WERI-Rb-1 (cell line): Measurements from ENCODE around the gene SLC48A1.

Experiments
- DNase-seq: peaks from one replicate; pipeline ENCODE4 v3.0.0-alpha.2; 2020
- H3K27ac ChIP-seq: fragments of 250-450 bp; sonication (Bioruptor Pico); 2 replicates; pipeline ENCODE4 v1.5.1; 2020; ENCODE audit warnings: mild to moderate bottlenecking, moderate library complexity
- H3K27me3 ChIP-seq: fragments of 250-450 bp; sonication (Bioruptor Pico); 2 replicates; pipeline ENCODE4 v1.5.1; 2021; ENCODE audit warnings: mild to moderate bottlenecking, low read depth, moderate library complexity; ENCODE audit not compliant: insufficient read depth, severe bottlenecking
- H3K36me3 ChIP-seq: fragments of 250-450 bp; sonication (Bioruptor Pico); 2 replicates; pipeline ENCODE4 v1.5.1; 2020; ENCODE audit warnings: mild to moderate bottlenecking, moderate library complexity
- H3K4me3 ChIP-seq: 2 replicates; pipeline ENCODE4 v1.5.1; 2011; ENCODE audit warnings: low read depth, mild to moderate bottlenecking, control low read depth, low read length
- H3K9me3 ChIP-seq: fragments of 250-450 bp; sonication (Bioruptor Pico); 2 replicates; pipeline ENCODE4 v1.5.1; 2021; ENCODE audit warnings: mild to moderate bottlenecking, moderate library complexity; ENCODE audit not compliant: severe bottlenecking
- TF ChIP-seq, protein P1 (sequence below): IDR thresholded peaks from 2 replicates; pipeline ENCODE4 v1.5.1; 2011; ENCODE audit warnings: low read depth, mild to moderate bottlenecking, control low read depth, inconsistent platforms, low read length

Gene SLC48A1

DNA sequence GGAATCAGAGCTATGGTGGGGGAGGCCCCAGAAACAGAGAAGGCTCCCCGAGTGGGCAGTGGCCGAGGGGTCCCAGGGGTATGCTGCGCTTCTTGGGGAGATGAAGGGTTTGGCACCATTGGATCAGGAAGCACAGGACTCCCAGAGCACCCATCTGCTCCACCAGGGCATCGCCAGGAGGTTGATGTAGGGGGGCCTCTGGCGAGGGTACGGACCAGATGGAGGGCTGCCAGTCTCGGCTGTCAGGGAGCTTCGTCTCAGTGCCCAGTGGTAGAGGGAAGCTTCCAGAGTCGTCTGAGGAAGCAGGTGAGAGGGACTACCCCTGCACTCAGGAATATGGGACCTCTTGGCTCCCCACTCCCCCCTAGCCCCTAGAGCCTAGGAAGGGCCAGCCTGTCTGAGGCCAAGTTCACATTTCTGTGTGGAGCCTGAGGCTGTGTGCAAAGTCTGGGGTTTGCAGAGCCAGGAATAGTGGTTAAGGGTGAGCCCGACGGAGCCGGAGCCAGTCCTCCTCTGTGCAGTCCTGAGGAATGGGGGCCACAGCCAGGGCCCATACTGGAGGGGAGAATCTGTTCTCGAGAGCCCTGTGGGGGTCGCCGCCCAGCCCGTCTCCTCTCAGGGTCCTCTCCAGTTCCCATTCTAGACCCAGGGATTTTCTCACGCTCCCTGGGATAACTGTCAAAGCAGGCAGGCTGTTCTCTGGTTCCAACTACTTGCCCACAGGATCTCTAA is 10.2 kb downstream of the SLC48A1 start:
- Histone ChIP-seq H3K27ac (no peak overlapping the region; the same call in 1 of the 2 replicates), H3K36me3 (peaks cover 42% of the 10 kb centered on the region), H3K4me3 (no peak overlapping the region), H3K9me3 (no peaks in the 10 kb centered on the region), H3K27me3 (no peaks in the 10 kb centered on the region)
- no peak for DNase-seq
- TF ChIP-seq, protein P1, sequence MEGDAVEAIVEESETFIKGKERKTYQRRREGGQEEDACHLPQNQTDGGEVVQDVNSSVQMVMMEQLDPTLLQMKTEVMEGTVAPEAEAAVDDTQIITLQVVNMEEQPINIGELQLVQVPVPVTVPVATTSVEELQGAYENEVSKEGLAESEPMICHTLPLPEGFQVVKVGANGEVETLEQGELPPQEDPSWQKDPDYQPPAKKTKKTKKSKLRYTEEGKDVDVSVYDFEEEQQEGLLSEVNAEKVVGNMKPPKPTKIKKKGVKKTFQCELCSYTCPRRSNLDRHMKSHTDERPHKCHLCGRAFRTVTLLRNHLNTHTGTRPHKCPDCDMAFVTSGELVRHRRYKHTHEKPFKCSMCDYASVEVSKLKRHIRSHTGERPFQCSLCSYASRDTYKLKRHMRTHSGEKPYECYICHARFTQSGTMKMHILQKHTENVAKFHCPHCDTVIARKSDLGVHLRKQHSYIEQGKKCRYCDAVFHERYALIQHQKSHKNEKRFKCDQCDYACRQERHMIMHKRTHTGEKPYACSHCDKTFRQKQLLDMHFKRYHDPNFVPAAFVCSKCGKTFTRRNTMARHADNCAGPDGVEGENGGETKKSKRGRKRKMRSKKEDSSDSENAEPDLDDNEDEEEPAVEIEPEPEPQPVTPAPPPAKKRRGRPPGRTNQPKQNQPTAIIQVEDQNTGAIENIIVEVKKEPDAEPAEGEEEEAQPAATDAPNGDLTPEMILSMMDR = no peak

DNA sequence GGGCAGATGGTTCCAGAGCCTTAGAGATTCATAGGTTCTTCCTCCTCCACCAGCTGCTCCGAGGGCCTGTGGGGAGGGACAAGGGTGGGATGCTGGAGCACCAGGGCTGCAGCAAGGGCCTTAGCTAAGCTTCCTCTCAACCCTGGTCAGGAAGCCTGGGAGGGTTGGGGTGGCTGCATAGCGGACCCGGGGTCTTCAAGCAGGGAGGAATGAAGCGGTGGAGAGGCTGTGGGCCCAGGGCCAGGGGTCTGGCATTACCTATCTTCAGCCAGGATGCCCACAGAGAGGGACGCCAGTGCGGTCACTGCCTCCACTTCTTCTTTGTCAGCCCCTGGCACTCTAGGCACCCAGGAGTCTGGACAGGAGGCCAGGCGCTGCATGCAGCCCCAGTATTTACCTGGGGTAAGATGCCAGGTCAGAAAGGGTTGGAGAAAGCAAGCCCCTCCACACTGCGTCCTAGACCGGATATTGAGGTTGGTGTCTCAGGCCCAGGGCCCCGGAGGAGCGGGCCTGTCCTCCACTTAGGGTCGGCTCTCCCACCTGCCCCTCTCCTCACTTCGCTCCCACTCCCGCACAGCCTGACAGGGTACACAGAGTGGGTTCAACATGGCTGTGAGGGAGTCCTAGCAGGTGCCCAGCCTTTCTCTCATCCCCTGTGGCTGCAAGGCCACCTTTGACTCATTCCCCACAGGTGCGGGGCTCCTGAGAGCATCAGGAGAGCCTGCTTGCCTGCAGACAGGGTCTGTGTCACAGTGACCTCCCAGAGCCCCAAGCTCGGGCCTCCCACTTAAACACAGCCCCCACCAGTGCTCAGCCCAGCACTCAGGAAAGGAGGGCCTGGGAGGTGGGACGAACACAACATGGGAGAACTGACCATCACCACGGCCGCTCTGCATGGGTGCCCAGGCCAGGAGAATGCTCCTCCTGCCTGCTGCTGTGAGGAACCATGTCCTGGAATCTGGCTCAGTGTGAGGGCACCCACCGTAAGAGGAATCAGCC is 11.1 kb downstream of the SLC48A1 start:
- no peaks in the 10 kb centered on the region for H3K9me3 ChIP-seq
- TF ChIP-seq, protein P1 = no peak
- no peak overlapping the region for H3K27ac ChIP-seq
- DNase-seq = no peak
- no peak overlapping the region for H3K4me3 ChIP-seq
- no peaks in the 10 kb centered on the region for H3K27me3 ChIP-seq
- H3K36me3 ChIP-seq = peaks cover 47% of the 10 kb centered on the region

DNA sequence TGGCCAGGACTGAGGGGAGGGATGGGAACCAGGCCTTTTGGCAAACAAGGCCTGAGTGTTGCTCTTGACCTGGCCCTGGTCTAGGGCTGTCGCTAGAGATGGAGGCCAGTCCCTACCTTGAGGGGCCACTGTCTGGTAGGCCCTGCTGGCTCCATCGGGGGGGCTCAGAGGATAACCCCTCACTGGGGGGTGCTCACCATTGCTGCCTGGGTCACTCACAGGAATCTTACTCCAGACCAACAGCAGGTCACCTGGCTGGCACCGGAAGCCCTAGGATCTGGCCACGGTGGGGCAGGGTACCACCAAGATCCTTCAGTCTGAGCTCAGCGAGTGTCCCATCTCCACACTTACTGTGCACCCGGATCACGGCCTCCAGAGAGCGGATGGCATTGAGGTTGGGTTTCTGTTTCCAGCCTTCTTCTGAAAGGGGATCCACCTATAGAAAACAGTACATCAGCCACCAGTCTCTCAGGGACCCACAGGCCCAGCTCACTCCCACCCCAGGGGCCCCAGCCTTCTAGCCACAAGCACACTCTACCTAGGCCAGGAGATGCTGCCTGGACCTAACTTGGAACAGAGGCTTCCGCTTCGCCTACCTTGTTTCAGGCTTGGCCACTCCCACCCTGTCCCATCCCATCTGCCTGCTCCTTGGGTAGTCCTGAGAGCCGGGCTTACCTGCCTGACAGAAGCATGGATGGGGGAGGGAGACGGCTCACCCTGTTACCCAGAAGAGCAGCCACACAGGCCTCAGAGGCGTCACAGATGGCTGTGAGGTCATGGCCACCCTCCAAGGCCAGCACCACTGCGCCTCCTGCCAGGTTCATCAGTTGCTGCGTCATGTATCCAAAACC is 12.2 kb downstream of the SLC48A1 start:
- H3K36me3 ChIP-seq = peaks cover 47% of the 10 kb centered on the region
- TF ChIP-seq, protein P1 = peak; percentile 3; the same call in 1 of the 2 replicates
- H3K4me3 ChIP-seq = no peak overlapping the region
- no peaks in the 10 kb centered on the region for H3K27me3 ChIP-seq
- H3K27ac ChIP-seq = no peak overlapping the region
- H3K9me3 ChIP-seq = no peaks in the 10 kb centered on the region
- DNase-seq = peak; percentile 55

DNA sequence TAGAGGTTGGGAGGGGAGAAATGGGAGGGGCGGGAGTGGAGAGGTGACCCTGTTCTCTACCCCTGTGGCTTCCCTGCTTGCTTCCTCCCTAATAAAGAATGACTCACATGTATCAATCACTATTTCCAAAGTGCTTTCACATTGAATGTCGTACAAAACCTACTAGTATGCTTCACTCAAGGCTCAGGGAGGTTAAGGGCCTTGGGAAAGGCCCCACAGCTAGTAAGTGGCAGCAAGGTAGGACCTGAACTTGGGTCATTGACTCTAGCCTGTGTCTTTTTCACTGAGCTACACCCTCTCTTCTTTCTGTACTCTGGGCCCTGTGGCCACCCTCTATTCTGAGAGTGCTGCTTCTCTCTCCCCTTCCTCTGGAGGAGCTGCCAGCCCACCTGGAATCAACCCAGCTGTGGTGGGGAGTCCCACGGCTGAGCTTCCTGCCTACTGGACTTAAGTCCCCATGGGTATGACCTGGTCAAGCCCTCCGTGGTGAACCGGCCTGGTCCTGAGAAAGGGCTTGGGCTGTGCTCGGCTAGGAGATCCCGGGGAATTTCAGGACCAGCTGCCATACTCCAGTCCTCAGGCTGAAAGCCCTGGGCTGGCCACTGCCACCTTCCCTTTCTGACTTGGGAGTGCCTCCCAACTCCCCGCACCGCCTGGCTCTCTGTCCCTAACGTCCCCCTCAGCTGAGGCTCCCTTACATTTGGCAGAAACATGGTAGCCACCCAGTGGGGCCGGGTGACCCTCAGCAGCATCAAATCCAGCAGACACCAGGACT is 13.0 kb downstream of the SLC48A1 start:
- TF ChIP-seq, protein P1 = no peak
- H3K9me3 ChIP-seq = no peaks in the 10 kb centered on the region
- no peak overlapping the region for H3K27ac ChIP-seq
- H3K36me3 ChIP-seq = peaks cover 47% of the 10 kb centered on the region
- H3K27me3 ChIP-seq = no peaks in the 10 kb centered on the region
- DNase-seq = no peak
- H3K4me3 ChIP-seq = no peak overlapping the region
